ENCODE data around the gene LRMDA.
A peak's percentile ranks its signal among the peaks of the same experiment; 100 is the strongest.

The LRMDA gene

GRCh38 chr10:76547352-76547972, 1116.0 kb downstream of the LRMDA start:
- Histone ChIP-seq H3K27me3 (ENCODE audit: insufficient read depth, low read length) (no peaks in the 10 kb centered on the region), H3K4me1 (ENCODE audit: control insufficient read depth, insufficient read depth, low read length, unreplicated experiment) (peaks cover 16% of the 10 kb centered on the region), H3K27ac (ENCODE audit: low read depth, low read length) (no peak overlapping the region), H3K36me3 (ENCODE audit: insufficient read depth, low read length) (no peaks in the 10 kb centered on the region), H3K4me3 (ENCODE audit: low read depth, low read length) (no peak overlapping the region), H2AFZ (ENCODE audit: low read length, unreplicated experiment) (peak overlapping the region; percentile 69), H3K79me2 (ENCODE audit: control insufficient read depth, insufficient read depth, low read length, unreplicated experiment) (no peaks in the 10 kb centered on the region)

GRCh38 chr10:76548716-76549115, 1117.3 kb downstream of the LRMDA start:
- H3K4me1 ChIP-seq (ENCODE audit: control insufficient read depth, insufficient read depth, low read length, unreplicated experiment) = peaks cover 9% of the 10 kb centered on the region
- H2AFZ ChIP-seq (ENCODE audit: low read length, unreplicated experiment) = no peak overlapping the region
- H3K27ac ChIP-seq (ENCODE audit: low read depth, low read length) = no peak overlapping the region
- H3K36me3 ChIP-seq (ENCODE audit: insufficient read depth, low read length) = no peaks in the 10 kb centered on the region
- no peaks in the 10 kb centered on the region for H3K27me3 ChIP-seq (ENCODE audit: insufficient read depth, low read length)
- H3K79me2 ChIP-seq (ENCODE audit: control insufficient read depth, insufficient read depth, low read length, unreplicated experiment) = no peaks in the 10 kb centered on the region
- H3K4me3 ChIP-seq (ENCODE audit: low read depth, low read length) = no peak overlapping the region

- no peak overlapping the region for H3K4me3 ChIP-seq (ENCODE audit: low read depth, low read length)
- H3K36me3 ChIP-seq (ENCODE audit: insufficient read depth, low read length) = no peaks in the 10 kb centered on the region
- no peak overlapping the region for H3K27ac ChIP-seq (ENCODE audit: low read depth, low read length)
- no peaks in the 10 kb centered on the region for H3K79me2 ChIP-seq (ENCODE audit: control insufficient read depth, insufficient read depth, low read length, unreplicated experiment)
- no peaks in the 10 kb centered on the region for H3K27me3 ChIP-seq (ENCODE audit: insufficient read depth, low read length)
- H2AFZ ChIP-seq (ENCODE audit: low read length, unreplicated experiment) = no peak overlapping the region
- peaks cover 5% of the 10 kb centered on the region for H3K4me1 ChIP-seq (ENCODE audit: control insufficient read depth, insufficient read depth, low read length, unreplicated experiment)
Observed at GRCh38 chr10:76549171-76549570, 1117.7 kb downstream of the LRMDA start.

GRCh38 chr10:76550806-76551205, 1119.4 kb downstream of the LRMDA start:
- Histone ChIP-seq H3K27ac (ENCODE audit: low read depth, low read length) (no peak overlapping the region), H3K36me3 (ENCODE audit: insufficient read depth, low read length) (no peaks in the 10 kb centered on the region), H3K4me3 (ENCODE audit: low read depth, low read length) (no peak overlapping the region), H3K4me1 (ENCODE audit: control insufficient read depth, insufficient read depth, low read length, unreplicated experiment) (no peaks in the 10 kb centered on the region), H3K27me3 (ENCODE audit: insufficient read depth, low read length) (no peaks in the 10 kb centered on the region), H3K79me2 (ENCODE audit: control insufficient read depth, insufficient read depth, low read length, unreplicated experiment) (no peaks in the 10 kb centered on the region), H2AFZ (ENCODE audit: low read length, unreplicated experiment) (no peak overlapping the region)

- Histone ChIP-seq H3K27me3 (ENCODE audit: insufficient read depth, low read length) (no peaks in the 10 kb centered on the region), H2AFZ (ENCODE audit: low read length, unreplicated experiment) (no peak overlapping the region), H3K4me1 (ENCODE audit: control insufficient read depth, insufficient read depth, low read length, unreplicated experiment) (no peaks in the 10 kb centered on the region), H3K27ac (ENCODE audit: low read depth, low read length) (no peak overlapping the region), H3K36me3 (ENCODE audit: insufficient read depth, low read length) (no peaks in the 10 kb centered on the region), H3K79me2 (ENCODE audit: control insufficient read depth, insufficient read depth, low read length, unreplicated experiment) (no peaks in the 10 kb centered on the region), H3K4me3 (ENCODE audit: low read depth, low read length) (no peak overlapping the region)
Observed at GRCh38 chr10:76552091-76552873, 1120.9 kb downstream of the LRMDA start.

- H3K79me2 ChIP-seq (ENCODE audit: control insufficient read depth, insufficient read depth, low read length, unreplicated experiment) = no peaks in the 10 kb centered on the region
- H3K36me3 ChIP-seq (ENCODE audit: insufficient read depth, low read length) = no peaks in the 10 kb centered on the region
- H3K4me3 ChIP-seq (ENCODE audit: low read depth, low read length) = no peak overlapping the region
- H3K4me1 ChIP-seq (ENCODE audit: control insufficient read depth, insufficient read depth, low read length, unreplicated experiment) = peaks cover 11% of the 10 kb centered on the region
- no peak overlapping the region for H2AFZ ChIP-seq (ENCODE audit: low read length, unreplicated experiment)
- H3K27ac ChIP-seq (ENCODE audit: low read depth, low read length) = no peak overlapping the region
- H3K27me3 ChIP-seq (ENCODE audit: insufficient read depth, low read length) = no peaks in the 10 kb centered on the region
Observed at GRCh38 chr10:76553263-76554032, 1122.0 kb downstream of the LRMDA start.

- Histone ChIP-seq H3K36me3 (ENCODE audit: insufficient read depth, low read length) (no peaks in the 10 kb centered on the region), H2AFZ (ENCODE audit: low read length, unreplicated experiment) (no peak overlapping the region), H3K27me3 (ENCODE audit: insufficient read depth, low read length) (no peaks in the 10 kb centered on the region), H3K27ac (ENCODE audit: low read depth, low read length) (no peak overlapping the region), H3K4me1 (ENCODE audit: control insufficient read depth, insufficient read depth, low read length, unreplicated experiment) (peaks cover 17% of the 10 kb centered on the region), H3K79me2 (ENCODE audit: control insufficient read depth, insufficient read depth, low read length, unreplicated experiment) (no peaks in the 10 kb centered on the region), H3K4me3 (ENCODE audit: low read depth, low read length) (no peak overlapping the region)
Observed at GRCh38 chr10:76554033-76554408, 1122.6 kb downstream of the LRMDA start.

- Histone ChIP-seq H3K36me3 (ENCODE audit: insufficient read depth, low read length) (no peaks in the 10 kb centered on the region), H3K27ac (ENCODE audit: low read depth, low read length) (no peak overlapping the region), H2AFZ (ENCODE audit: low read length, unreplicated experiment) (no peak overlapping the region), H3K4me1 (ENCODE audit: control insufficient read depth, insufficient read depth, low read length, unreplicated experiment) (peaks cover 21% of the 10 kb centered on the region), H3K79me2 (ENCODE audit: control insufficient read depth, insufficient read depth, low read length, unreplicated experiment) (no peaks in the 10 kb centered on the region), H3K4me3 (ENCODE audit: low read depth, low read length) (no peak overlapping the region), H3K27me3 (ENCODE audit: insufficient read depth, low read length) (no peaks in the 10 kb centered on the region)
Observed at GRCh38 chr10:76554478-76554877, 1123.1 kb downstream of the LRMDA start.

- Histone ChIP-seq H2AFZ (ENCODE audit: low read length, unreplicated experiment) (no peak overlapping the region), H3K4me1 (ENCODE audit: control insufficient read depth, insufficient read depth, low read length, unreplicated experiment) (peaks cover 27% of the 10 kb centered on the region), H3K27ac (ENCODE audit: low read depth, low read length) (no peak overlapping the region), H3K79me2 (ENCODE audit: control insufficient read depth, insufficient read depth, low read length, unreplicated experiment) (no peaks in the 10 kb centered on the region), H3K4me3 (ENCODE audit: low read depth, low read length) (no peak overlapping the region), H3K27me3 (ENCODE audit: insufficient read depth, low read length) (no peaks in the 10 kb centered on the region), H3K36me3 (ENCODE audit: insufficient read depth, low read length) (no peaks in the 10 kb centered on the region)
Observed at GRCh38 chr10:76555067-76555670, 1123.7 kb downstream of the LRMDA start.

GRCh38 chr10:76557366-76557765, 1125.9 kb downstream of the LRMDA start:
- H3K79me2 ChIP-seq (ENCODE audit: control insufficient read depth, insufficient read depth, low read length, unreplicated experiment) = no peaks in the 10 kb centered on the region
- no peaks in the 10 kb centered on the region for H3K36me3 ChIP-seq (ENCODE audit: insufficient read depth, low read length)

More at GRCh38 chr10:76557366-76557765, 1125.9 kb downstream of the LRMDA start:
- Histone ChIP-seq H3K27ac (ENCODE audit: low read depth, low read length) (no peak overlapping the region), H3K27me3 (ENCODE audit: insufficient read depth, low read length) (no peaks in the 10 kb centered on the region), H2AFZ (ENCODE audit: low read length, unreplicated experiment) (no peak overlapping the region), H3K4me1 (ENCODE audit: control insufficient read depth, insufficient read depth, low read length, unreplicated experiment) (peaks cover 31% of the 10 kb centered on the region), H3K4me3 (ENCODE audit: low read depth, low read length) (no peak overlapping the region)

Measured in ACC112 (cell line).